OCI-LY1 (cell line): ENCODE data around the gene CXXC1.

ENCODE experiments used
- EZH2 ChIP-seq: fragments of 200-600 bp; sonication (generic), shearing (Covaris generic); IDR thresholded peaks from 2 replicates; pipeline ENCODE4 v1.8.0; 2017; ENCODE audit warnings: borderline replicate concordance, mixed run types, mild to moderate bottlenecking, antibody characterized with exemption, low read length, moderate library complexity, mixed read lengths
- TF ChIP-seq, protein P1 (sequence below): fragments of 200-600 bp; sonication (generic), shearing (Covaris generic); IDR thresholded peaks from 2 replicates; pipeline ENCODE4 v1.5.1; 2017; ENCODE audit warnings: mild to moderate bottlenecking, antibody characterized with exemption, low read length, moderate library complexity, mixed read lengths

DNA sequence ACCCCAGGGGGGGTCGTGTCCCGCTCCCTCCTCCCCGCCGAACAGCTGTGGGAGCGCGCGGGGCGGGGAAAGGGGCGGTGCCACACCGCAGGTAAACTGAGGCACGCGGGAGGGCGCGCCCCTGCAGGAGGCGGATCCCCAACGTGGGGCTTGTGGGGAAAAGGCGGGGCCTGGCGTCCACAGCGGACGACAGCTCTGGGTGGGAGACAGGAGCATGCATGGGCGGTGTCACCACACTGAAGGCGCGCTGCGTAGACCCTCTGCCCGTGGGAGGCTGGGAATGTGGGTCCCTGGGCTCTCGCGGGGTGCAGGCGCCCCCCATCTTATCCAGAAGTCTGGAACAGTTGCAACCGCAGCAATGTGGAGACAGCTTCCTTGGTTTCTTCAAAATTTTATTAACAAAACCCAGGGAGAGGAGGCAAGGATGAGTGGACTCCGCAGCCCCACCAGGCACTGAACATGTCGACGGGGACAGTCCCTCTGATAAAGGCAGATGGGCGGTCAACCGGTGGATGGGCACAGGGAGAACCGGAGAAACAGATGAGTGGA lies 5.4 kb downstream of the CXXC1 start:
- TF ChIP-seq, protein P1, sequence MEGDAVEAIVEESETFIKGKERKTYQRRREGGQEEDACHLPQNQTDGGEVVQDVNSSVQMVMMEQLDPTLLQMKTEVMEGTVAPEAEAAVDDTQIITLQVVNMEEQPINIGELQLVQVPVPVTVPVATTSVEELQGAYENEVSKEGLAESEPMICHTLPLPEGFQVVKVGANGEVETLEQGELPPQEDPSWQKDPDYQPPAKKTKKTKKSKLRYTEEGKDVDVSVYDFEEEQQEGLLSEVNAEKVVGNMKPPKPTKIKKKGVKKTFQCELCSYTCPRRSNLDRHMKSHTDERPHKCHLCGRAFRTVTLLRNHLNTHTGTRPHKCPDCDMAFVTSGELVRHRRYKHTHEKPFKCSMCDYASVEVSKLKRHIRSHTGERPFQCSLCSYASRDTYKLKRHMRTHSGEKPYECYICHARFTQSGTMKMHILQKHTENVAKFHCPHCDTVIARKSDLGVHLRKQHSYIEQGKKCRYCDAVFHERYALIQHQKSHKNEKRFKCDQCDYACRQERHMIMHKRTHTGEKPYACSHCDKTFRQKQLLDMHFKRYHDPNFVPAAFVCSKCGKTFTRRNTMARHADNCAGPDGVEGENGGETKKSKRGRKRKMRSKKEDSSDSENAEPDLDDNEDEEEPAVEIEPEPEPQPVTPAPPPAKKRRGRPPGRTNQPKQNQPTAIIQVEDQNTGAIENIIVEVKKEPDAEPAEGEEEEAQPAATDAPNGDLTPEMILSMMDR, result no peak
- no peak for TF ChIP-seq EZH2
